Fibroblast of lung (primary cell): ENCODE data around the gene RNF217. TPM values are rescaled to one million over a fixed set of nuclear protein-coding genes. Genes with fewer than 3 reads are reported as not detected.

Experiments used
- DNase-seq, 2 donors: peaks; one replicate each; pipeline versions ENCODE4 v3.0.0 to v3.0.0-alpha.2; 2010; ENCODE audit warnings: low read depth in 2 of 2
- H2AFZ ChIP-seq: 2 replicates; pipeline ENCODE4 v1.5.1; 2012; ENCODE audit warnings: low read length, control low read depth, inconsistent platforms
- H3K27ac ChIP-seq: 2 replicates; pipeline ENCODE4 v1.5.1; 2011; ENCODE audit warnings: low read length, control low read depth; ENCODE audit not compliant: insufficient read depth
- H3K27me3 ChIP-seq: 2 replicates; pipeline ENCODE4 v1.5.1; 2011; ENCODE audit warnings: mild to moderate bottlenecking, low read length; ENCODE audit not compliant: control insufficient read depth, insufficient read depth
- H3K36me3 ChIP-seq: 2 replicates; pipeline ENCODE4 v1.5.1; 2011; ENCODE audit warnings: low read length; ENCODE audit not compliant: control insufficient read depth, insufficient read depth
- H3K4me1 ChIP-seq: 2 replicates; pipeline ENCODE4 v1.5.1; 2011; ENCODE audit warnings: low read length; ENCODE audit not compliant: control insufficient read depth, insufficient read depth; ENCODE audit errors: extremely low read depth
- H3K4me2 ChIP-seq: 2 replicates; pipeline ENCODE4 v1.5.1; 2011; ENCODE audit warnings: low read length, control low read depth; ENCODE audit not compliant: insufficient read depth; ENCODE audit errors: extremely low read depth
- H3K4me3 ChIP-seq, 4 experiments: fragments of 200-600 bp in 1 of 4; sonication (generic) in 1 of 4; replicated peaks in 1 of 4; 2 replicates each; pipeline ENCODE4 v1.5.1; 2011 to 2016; ENCODE audit warnings: low read length in 4 of 4, low read depth in 3 of 4, mild to moderate bottlenecking in 3 of 4, control low read depth in 2 of 4, inconsistent platforms in 1 of 4, mixed read lengths in 1 of 4; ENCODE audit not compliant: insufficient read depth in 1 of 4; ENCODE audit errors: control extremely low read depth in 1 of 4
- H3K79me2 ChIP-seq: 2 replicates; pipeline ENCODE4 v1.5.1; 2012; ENCODE audit warnings: mild to moderate bottlenecking, low read length, inconsistent platforms; ENCODE audit not compliant: control insufficient read depth, insufficient read depth
- H3K9ac ChIP-seq: 2 replicates; pipeline ENCODE4 v1.5.1; 2011; ENCODE audit warnings: mild to moderate bottlenecking, low read length, control low read depth; ENCODE audit not compliant: insufficient read depth
- H3K9me3 ChIP-seq: 2 replicates; pipeline ENCODE4 v1.5.1; 2012; ENCODE audit warnings: low read depth, low read length; ENCODE audit not compliant: control insufficient read depth, insufficient read depth
- H4K20me1 ChIP-seq: 2 replicates; pipeline ENCODE4 v1.5.1; 2011; ENCODE audit warnings: low read length; ENCODE audit not compliant: control insufficient read depth, insufficient read depth; ENCODE audit errors: extremely low read depth
- EZH2 ChIP-seq: IDR thresholded peaks from 2 replicates; pipeline ENCODE4 v1.5.1; 2012; ENCODE audit warnings: low read length, control low read depth, mild to moderate bottlenecking; ENCODE audit errors: missing control alignments
- polyA plus RNA-seq, 2 donors: library from polyadenylated mRNA; depleted of rRNA in 1 of 2; stranded (reverse) in 1 of 2; unstranded in 1 of 2; fragments of >200 nt; gene quantifications; 2 replicates each; pipeline ENCODE4 v1.2.1, GENCODE V29; 2011 to 2012; ENCODE audit warnings: missing spikeins in 1 of 2
- total RNA-seq: library from RNA; depleted of rRNA; stranded (reverse); fragments of >200 nt; gene quantifications from 2 replicates; pipeline ENCODE4 v1.2.1, GENCODE V29; 2014
- TF ChIP-seq, protein P1 (sequence below), 2 donors: IDR thresholded peaks in 1 of 2; conservative IDR thresholded peaks in 1 of 2; 1 replicate in 1 of 2; 2 replicates in 1 of 2; pipeline ENCODE4 v1.5.1; 2011 to 2012; ENCODE audit warnings: low read length in 2 of 2, control low read depth in 1 of 2, inconsistent platforms in 1 of 2, low read depth in 1 of 2, mild to moderate bottlenecking in 1 of 2

RNF217 gene
- total and polyA plus RNA-seq, 2 donors (not counting 1 experiment from before 2014, with no cell fraction given): 13.2 to 19.5 TPM

- Histone ChIP-seq H4K20me1 (no peaks in the 10 kb centered on the region), H3K36me3 (no peaks in the 10 kb centered on the region), H3K27me3 (no peaks in the 10 kb centered on the region), H3K9ac (no peak overlapping the region), H3K27ac (no peak overlapping the region), H3K79me2 (no peaks in the 10 kb centered on the region), H3K9me3 (no peaks in the 10 kb centered on the region), H3K4me3 (no peak overlapping the region), H3K4me2 (no peak overlapping the region), H2AFZ (no peak overlapping the region), H3K4me1 (no peaks in the 10 kb centered on the region)
- TF ChIP-seq, protein P1, sequence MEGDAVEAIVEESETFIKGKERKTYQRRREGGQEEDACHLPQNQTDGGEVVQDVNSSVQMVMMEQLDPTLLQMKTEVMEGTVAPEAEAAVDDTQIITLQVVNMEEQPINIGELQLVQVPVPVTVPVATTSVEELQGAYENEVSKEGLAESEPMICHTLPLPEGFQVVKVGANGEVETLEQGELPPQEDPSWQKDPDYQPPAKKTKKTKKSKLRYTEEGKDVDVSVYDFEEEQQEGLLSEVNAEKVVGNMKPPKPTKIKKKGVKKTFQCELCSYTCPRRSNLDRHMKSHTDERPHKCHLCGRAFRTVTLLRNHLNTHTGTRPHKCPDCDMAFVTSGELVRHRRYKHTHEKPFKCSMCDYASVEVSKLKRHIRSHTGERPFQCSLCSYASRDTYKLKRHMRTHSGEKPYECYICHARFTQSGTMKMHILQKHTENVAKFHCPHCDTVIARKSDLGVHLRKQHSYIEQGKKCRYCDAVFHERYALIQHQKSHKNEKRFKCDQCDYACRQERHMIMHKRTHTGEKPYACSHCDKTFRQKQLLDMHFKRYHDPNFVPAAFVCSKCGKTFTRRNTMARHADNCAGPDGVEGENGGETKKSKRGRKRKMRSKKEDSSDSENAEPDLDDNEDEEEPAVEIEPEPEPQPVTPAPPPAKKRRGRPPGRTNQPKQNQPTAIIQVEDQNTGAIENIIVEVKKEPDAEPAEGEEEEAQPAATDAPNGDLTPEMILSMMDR (conservative IDR thresholded peaks at IDR 0.05 in 1 of 2, IDR thresholded peaks at IDR 0.05 in 1 of 2; ENCODE audit: low read depth in 1 of 2, low read length in 2 of 2): no peak
- TF ChIP-seq EZH2: no peak
- peak in 1 of 2 donors; percentile 70 for DNase-seq
These were observed 33.4 kb upstream of the RNF217 start for GRCh38 chr6:124928851-124929250.

GRCh38 chr6:124937645-124938044 is 24.6 kb upstream of the RNF217 start:
- Histone ChIP-seq H3K4me2 (no peak overlapping the region), H3K9me3 (no peaks in the 10 kb centered on the region), H3K36me3 (no peaks in the 10 kb centered on the region), H2AFZ (no peak overlapping the region), H3K27me3 (no peaks in the 10 kb centered on the region), H3K4me1 (no peaks in the 10 kb centered on the region), H4K20me1 (no peaks in the 10 kb centered on the region), H3K4me3 (no peak overlapping the region), H3K79me2 (no peaks in the 10 kb centered on the region), H3K27ac (no peak overlapping the region), H3K9ac (no peak overlapping the region)
- TF ChIP-seq, protein P1 (conservative IDR thresholded peaks at IDR 0.05 in 1 of 2, IDR thresholded peaks at IDR 0.05 in 1 of 2; ENCODE audit: low read depth in 1 of 2, low read length in 2 of 2): no peak
- TF ChIP-seq EZH2: no peak
- no peak for DNase-seq

GRCh38 chr6:124941259-124941658 is 21.0 kb upstream of the RNF217 start:
- Histone ChIP-seq H3K27ac (no peak overlapping the region), H2AFZ (no peak overlapping the region), H3K9me3 (no peaks in the 10 kb centered on the region), H3K79me2 (no peaks in the 10 kb centered on the region), H3K36me3 (no peaks in the 10 kb centered on the region), H3K4me1 (no peaks in the 10 kb centered on the region), H3K9ac (no peak overlapping the region), H3K4me2 (no peak overlapping the region), H3K27me3 (no peaks in the 10 kb centered on the region), H4K20me1 (no peaks in the 10 kb centered on the region), H3K4me3 (no peak overlapping the region)
- no peak for TF ChIP-seq EZH2
- TF ChIP-seq, protein P1 (conservative IDR thresholded peaks at IDR 0.05 in 1 of 2, IDR thresholded peaks at IDR 0.05 in 1 of 2; ENCODE audit: low read depth in 1 of 2, low read length in 2 of 2): no peak
- no peak for DNase-seq
